AG10803 (cell line): ENCODE data around the gene FOXJ3.

Experiments
- DNase-seq: peaks from one replicate; pipeline ENCODE4 v3.0.0; 2010; ENCODE audit warnings: low read depth
- H3K4me3 ChIP-seq: 2 replicates; pipeline ENCODE4 v1.5.1; 2011; ENCODE audit warnings: mild to moderate bottlenecking, low read length, control low read depth
- CTCF ChIP-seq: conservative IDR thresholded peaks from 2 replicates; pipeline ENCODE4 v1.5.1; 2011; ENCODE audit warnings: mild to moderate bottlenecking, low read length, control low read depth, inconsistent platforms

FOXJ3 gene

GRCh38 chr1:42311897-42312296 lies 23.1 kb downstream of the FOXJ3 start:
- TF ChIP-seq CTCF: no peak
- no peak overlapping the region for H3K4me3 ChIP-seq
- no peak for DNase-seq

- DNase-seq: no peak
- no peak overlapping the region for H3K4me3 ChIP-seq
- TF ChIP-seq CTCF: no peak
Observed at GRCh38 chr1:42311138-42311537, 23.9 kb downstream of the FOXJ3 start.

- DNase-seq: no peak
- no peak overlapping the region for H3K4me3 ChIP-seq
- no peak for TF ChIP-seq CTCF
Observed at GRCh38 chr1:42306977-42307376, 28.1 kb downstream of the FOXJ3 start.

- TF ChIP-seq CTCF: no peak
- no peak overlapping the region for H3K4me3 ChIP-seq
- DNase-seq: no peak
Observed at GRCh38 chr1:42305639-42306038, 29.4 kb downstream of the FOXJ3 start.

- no peak for DNase-seq
- no peak for TF ChIP-seq CTCF
- H3K4me3 ChIP-seq: no peak overlapping the region
Observed at GRCh38 chr1:42302034-42302433, 33.0 kb downstream of the FOXJ3 start.

- no peak overlapping the region for H3K4me3 ChIP-seq
- no peak for TF ChIP-seq CTCF
- DNase-seq: no peak
Observed at GRCh38 chr1:42298520-42298919, 36.5 kb downstream of the FOXJ3 start.

GRCh38 chr1:42295816-42296215 lies 39.2 kb downstream of the FOXJ3 start:
- TF ChIP-seq CTCF: no peak
- no peak for DNase-seq
- no peak overlapping the region for H3K4me3 ChIP-seq
